ENCODE measurements around the gene FAM20A. TPM values are rescaled to one million over a fixed set of nuclear protein-coding genes. Genes with fewer than 3 reads are reported as not detected.

FAM20A gene
- total and polyA plus RNA-seq, 9 of the 15 experiments (the other 6 are each of a cell fraction or from before 2014, with no cell fraction given) = 0.07 TPM; not detected in 8

GRCh38 chr17:68512960-68513474, 88.2 kb downstream of the FAM20A start (continued):
- no peak for TF ChIP-seq MYBL2 (IDR thresholded peaks at IDR 0.05; ENCODE audit: low read depth)
- no peak for TF ChIP-seq MYBL2 (CRISPR knock-in tag; IDR thresholded peaks at IDR 0.05; ENCODE audit: borderline replicate concordance)
- TF ChIP-seq MXI1 (IDR thresholded peaks at IDR 0.05; ENCODE audit: low read depth, low read length) = no peak
- no peak for TF ChIP-seq POLR2AphosphoS5 (IDR thresholded peaks at IDR 0.05; ENCODE audit: control insufficient read depth, insufficient read depth, low read depth, low read length)
- TF ChIP-seq ZBTB8A (IDR thresholded peaks at IDR 0.05; ENCODE audit: partially characterized antibody) = no peak
- no peak for TF ChIP-seq ARID1B (IDR thresholded peaks at IDR 0.05)
- TF ChIP-seq PTRF (tag; IDR thresholded peaks at IDR 0.05) = no peak
- peak in 1 of 2 experiments; percentile 8; a peak in 1 of 4 replicates for TF ChIP-seq HDAC1 (IDR thresholded peaks at IDR 0.05)
- TF ChIP-seq NBN (IDR thresholded peaks at IDR 0.05; ENCODE audit: low read depth) = 0 out of 2 replicates have a peak, but pooled peaks have one; percentile 23
- TF ChIP-seq ZFX (CRISPR knock-in tag; IDR thresholded peaks at IDR 0.05) = peak; percentile 64
- TF ChIP-seq GATAD2A (IDR thresholded peaks at IDR 0.05) = no peak
- no peak for TF ChIP-seq TSC22D4 (tag; IDR thresholded peaks at IDR 0.05)
- TF ChIP-seq FUS (optimal IDR thresholded peaks at IDR 0.05; ENCODE audit: low read depth, low read length) = no peak
- TF ChIP-seq ZNF197 (CRISPR knock-in tag; IDR thresholded peaks at IDR 0.05; ENCODE audit: low read depth) = no peak
- no peak for TF ChIP-seq SMAD1 (IDR thresholded peaks at IDR 0.05; ENCODE audit: low read depth, low read length, partially characterized antibody)
- no peak for TF ChIP-seq ZNF398 (CRISPR knock-in tag; IDR thresholded peaks at IDR 0.05)
- no peak for TF ChIP-seq PHF20 (IDR thresholded peaks at IDR 0.05; ENCODE audit: partially characterized antibody)
- TF ChIP-seq ETV1 (tag; conservative IDR thresholded peaks at IDR 0.05; ENCODE audit: low read depth) = no peak
- no peak for TF ChIP-seq NEUROD1 (IDR thresholded peaks at IDR 0.05; ENCODE audit: borderline replicate concordance, low read depth, low read length, partially characterized antibody)
- TF ChIP-seq ARID4B (CRISPR knock-in tag; IDR thresholded peaks at IDR 0.05) = peak; percentile 36
- no peak for TF ChIP-seq TRIM28 (IDR thresholded peaks at IDR 0.05)
- TF ChIP-seq PTBP1 (IDR thresholded peaks at IDR 0.05; ENCODE audit: low read depth, low read length) = no peak
- peak in 1 of 2 experiments; percentile 23; a peak in 1 of 4 replicates for TF ChIP-seq KDM1A (IDR thresholded peaks at IDR 0.05)
- no peak for TF ChIP-seq DPF2 (IDR thresholded peaks at IDR 0.05)

All from K562 (cell line).